ENCODE data around the gene RYR2.

The RYR2 gene

GRCh38 chr1:237000191-237000590 lies 41.8 kb upstream of the RYR2 start:
- Mint-ChIP-seq H3K4me3 (no peak overlapping the region), H3K9me3 (no peaks in the 10 kb centered on the region), H3K4me1 (no peaks in the 10 kb centered on the region), H3K36me3 (ENCODE audit: low read depth) (no peaks in the 10 kb centered on the region), H3K27ac (no peak overlapping the region), H3K27me3 (ENCODE audit: low read depth, poor library complexity) (peaks cover 11% of the 10 kb centered on the region)
- no peak for DNase-seq
- TF ChIP-seq, protein P1, sequence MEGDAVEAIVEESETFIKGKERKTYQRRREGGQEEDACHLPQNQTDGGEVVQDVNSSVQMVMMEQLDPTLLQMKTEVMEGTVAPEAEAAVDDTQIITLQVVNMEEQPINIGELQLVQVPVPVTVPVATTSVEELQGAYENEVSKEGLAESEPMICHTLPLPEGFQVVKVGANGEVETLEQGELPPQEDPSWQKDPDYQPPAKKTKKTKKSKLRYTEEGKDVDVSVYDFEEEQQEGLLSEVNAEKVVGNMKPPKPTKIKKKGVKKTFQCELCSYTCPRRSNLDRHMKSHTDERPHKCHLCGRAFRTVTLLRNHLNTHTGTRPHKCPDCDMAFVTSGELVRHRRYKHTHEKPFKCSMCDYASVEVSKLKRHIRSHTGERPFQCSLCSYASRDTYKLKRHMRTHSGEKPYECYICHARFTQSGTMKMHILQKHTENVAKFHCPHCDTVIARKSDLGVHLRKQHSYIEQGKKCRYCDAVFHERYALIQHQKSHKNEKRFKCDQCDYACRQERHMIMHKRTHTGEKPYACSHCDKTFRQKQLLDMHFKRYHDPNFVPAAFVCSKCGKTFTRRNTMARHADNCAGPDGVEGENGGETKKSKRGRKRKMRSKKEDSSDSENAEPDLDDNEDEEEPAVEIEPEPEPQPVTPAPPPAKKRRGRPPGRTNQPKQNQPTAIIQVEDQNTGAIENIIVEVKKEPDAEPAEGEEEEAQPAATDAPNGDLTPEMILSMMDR (IDR thresholded peaks at IDR 0.05): no peak

- DNase-seq: no peak
- H3K36me3 Mint-ChIP-seq (ENCODE audit: low read depth): no peaks in the 10 kb centered on the region
- no peak overlapping the region for H3K27ac Mint-ChIP-seq
- TF ChIP-seq, protein P1 (IDR thresholded peaks at IDR 0.05): no peak
- no peaks in the 10 kb centered on the region for H3K9me3 Mint-ChIP-seq
- H3K4me1 Mint-ChIP-seq: no peaks in the 10 kb centered on the region
- H3K27me3 Mint-ChIP-seq (ENCODE audit: low read depth, poor library complexity): peaks cover 11% of the 10 kb centered on the region
- no peak overlapping the region for H3K4me3 Mint-ChIP-seq
Measured at GRCh38 chr1:237003516-237003915, 38.5 kb upstream of the RYR2 start.

GRCh38 chr1:237004116-237004515 lies 37.9 kb upstream of the RYR2 start, which contains the start of gene MT1HL1:
TSS of gene MT1HL1 (minus strand) at chr1:237004441. CDS start at chr1:237004372, 69 bp downstream.
- DNase-seq: no peak
- Mint-ChIP-seq H3K36me3 (ENCODE audit: low read depth) (no peaks in the 10 kb centered on the region), H3K27ac (peak within 1 kb of the TSS; percentile 46), H3K9me3 (no peaks in the 10 kb centered on the region), H3K27me3 (ENCODE audit: low read depth, poor library complexity) (peaks cover 11% of the 10 kb centered on the region), H3K4me3 (no peak within 1 kb of the TSS), H3K4me1 (no peaks in the 10 kb centered on the region)
- TF ChIP-seq, protein P1 (IDR thresholded peaks at IDR 0.05): no peak

DNA sequence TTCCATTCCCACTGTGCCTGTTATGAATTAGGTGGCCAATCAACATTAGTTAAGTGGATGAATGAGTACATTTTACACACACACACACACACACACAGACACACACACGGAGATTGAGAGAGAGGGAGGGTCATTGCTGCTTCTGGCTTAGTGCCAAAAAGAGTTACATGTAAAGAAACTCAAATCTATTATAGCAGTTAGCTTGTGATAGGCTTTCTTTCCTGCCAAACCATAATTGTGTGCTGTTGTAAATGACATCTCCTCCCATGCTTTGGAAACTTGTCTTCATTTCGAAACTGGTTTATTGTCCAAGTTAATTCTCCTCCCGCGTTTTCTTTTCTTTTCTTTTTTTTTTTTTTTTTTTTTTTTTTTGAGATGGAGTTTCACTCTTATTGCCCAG lies 36.3 kb upstream of the RYR2 start:
- H3K4me3 Mint-ChIP-seq: no peak overlapping the region
- H3K4me1 Mint-ChIP-seq: no peaks in the 10 kb centered on the region
- H3K27ac Mint-ChIP-seq: no peak overlapping the region
- TF ChIP-seq, protein P1 (IDR thresholded peaks at IDR 0.05): no peak
- H3K9me3 Mint-ChIP-seq: no peaks in the 10 kb centered on the region
- no peaks in the 10 kb centered on the region for H3K36me3 Mint-ChIP-seq (ENCODE audit: low read depth)
- DNase-seq: no peak
- peaks cover 11% of the 10 kb centered on the region for H3K27me3 Mint-ChIP-seq (ENCODE audit: low read depth, poor library complexity)

DNA sequence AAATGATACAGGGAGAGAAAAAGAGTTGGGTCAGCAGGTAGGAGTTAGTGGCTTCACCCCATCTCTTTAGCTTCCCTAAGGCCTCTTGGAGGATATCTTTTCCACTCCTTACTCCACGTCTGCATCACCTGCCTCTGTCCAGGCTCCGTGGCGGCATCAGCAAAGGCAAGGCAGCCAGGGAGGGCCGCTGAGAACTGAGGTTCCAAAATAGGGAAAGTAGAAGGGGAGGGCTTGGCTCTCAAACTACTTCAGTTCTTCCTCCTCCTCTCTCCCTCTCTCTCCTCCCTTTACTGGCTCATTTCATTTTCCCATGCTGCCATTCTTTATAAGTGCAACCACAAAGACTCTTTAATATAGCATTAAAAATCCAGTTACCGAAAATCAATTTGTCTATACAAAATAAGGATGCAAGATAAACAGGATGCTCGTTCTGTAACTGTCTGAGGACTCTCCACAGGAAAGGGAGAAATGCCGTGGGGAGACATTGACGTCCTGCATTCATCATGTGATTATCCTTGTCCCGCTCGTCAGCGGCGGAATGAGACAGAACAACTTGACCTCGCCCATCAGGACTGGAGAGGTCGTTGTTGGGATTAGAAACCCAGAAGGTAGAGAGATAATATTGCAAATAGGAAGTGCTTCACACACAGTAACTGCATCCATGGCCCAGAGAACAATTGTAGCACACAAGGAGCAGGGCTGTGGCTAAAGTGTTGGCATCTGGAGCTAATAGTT lies 34.7 kb upstream of the RYR2 start:
- Mint-ChIP-seq H3K4me1 (no peaks in the 10 kb centered on the region), H3K9me3 (no peaks in the 10 kb centered on the region)
- no peak for DNase-seq

More for the DNA sequence above, 34.7 kb upstream of the RYR2 start:
- Mint-ChIP-seq H3K27ac (no peak overlapping the region), H3K4me3 (no peak overlapping the region), H3K27me3 (ENCODE audit: low read depth, poor library complexity) (peaks cover 11% of the 10 kb centered on the region), H3K36me3 (ENCODE audit: low read depth) (no peaks in the 10 kb centered on the region)
- TF ChIP-seq, protein P1 (IDR thresholded peaks at IDR 0.05): no peak

Data from nephron progenitor cell (in vitro differentiated cells).